Loucy (cell line): ENCODE data around the gene ATP10A.

ENCODE experiments used
- H2AFZ ChIP-seq: fragments of 200-600 bp; sonication (generic); 2 replicates; pipeline ENCODE4 v1.6.0; 2016; ENCODE audit warnings: antibody characterized with exemption, mild to moderate bottlenecking, low read length, moderate library complexity
- H3F3A ChIP-seq: fragments of 200-600 bp; 2 replicates; pipeline ENCODE4 v1.6.0; 2016; ENCODE audit warnings: antibody characterized with exemption, low read depth, mild to moderate bottlenecking
- H3K27me3 ChIP-seq: fragments of 200-600 bp; sonication (generic); 2 replicates; pipeline ENCODE4 v1.6.1; 2014; ENCODE audit warnings: low read length, mild to moderate bottlenecking; ENCODE audit not compliant: insufficient read depth, poor library complexity, severe bottlenecking
- H3K36me3 ChIP-seq: fragments of 200-600 bp; sonication (generic); 2 replicates; pipeline ENCODE4 v1.6.1; 2016; ENCODE audit warnings: low read length; ENCODE audit not compliant: insufficient read depth
- H3K4me1 ChIP-seq: fragments of 200-600 bp; sonication (generic); 2 replicates; pipeline ENCODE4 v1.5.1; 2014; ENCODE audit warnings: low read length, mild to moderate bottlenecking; ENCODE audit not compliant: insufficient read depth, poor library complexity, severe bottlenecking
- H3K4me2 ChIP-seq: fragments of 200-600 bp; sonication (generic); 2 replicates; pipeline ENCODE4 v1.6.0; 2014; ENCODE audit warnings: antibody characterized with exemption, low read length, low read depth, mild to moderate bottlenecking; ENCODE audit not compliant: poor library complexity, severe bottlenecking
- H3K4me3 ChIP-seq: fragments of 200-600 bp; sonication (generic); 2 replicates; pipeline ENCODE4 v1.5.1; 2014; ENCODE audit warnings: low read length, mild to moderate bottlenecking, mixed read lengths; ENCODE audit not compliant: poor library complexity, severe bottlenecking
- H3K79me2 ChIP-seq: fragments of 200-600 bp; sonication (generic); 2 replicates; pipeline ENCODE4 v1.6.1; 2014; ENCODE audit warnings: low read length; ENCODE audit not compliant: insufficient read depth
- H3K9ac ChIP-seq: fragments of 200-600 bp; sonication (generic); 2 replicates; pipeline ENCODE4 v1.6.0; 2014; ENCODE audit warnings: mild to moderate bottlenecking, low read depth, low read length, moderate library complexity; ENCODE audit not compliant: poor library complexity, severe bottlenecking
- H3K9me2 ChIP-seq: fragments of 200-600 bp; sonication (generic); replicated peaks from 2 replicates; pipeline ENCODE4 v1.6.1; 2016; ENCODE audit warnings: low read depth, low read length, mixed read lengths
- H3K9me3 ChIP-seq: fragments of 200-600 bp; sonication (generic); 2 replicates; pipeline ENCODE4 v1.6.1; 2014; ENCODE audit warnings: mild to moderate bottlenecking, antibody characterized with exemption, low read length, low read depth; ENCODE audit not compliant: insufficient read depth
- H4K20me1 ChIP-seq: fragments of 200-600 bp; sonication (generic); 2 replicates; pipeline ENCODE4 v1.6.0; 2014; ENCODE audit warnings: antibody characterized with exemption, low read length, mild to moderate bottlenecking; ENCODE audit not compliant: insufficient read depth, poor library complexity, severe bottlenecking
- CTCF ChIP-seq: fragments of 200-600 bp; sonication (generic); conservative IDR thresholded peaks from 2 replicates; pipeline ENCODE4 v1.5.1; 2014; ENCODE audit warnings: mild to moderate bottlenecking, antibody characterized with exemption, low read length
- EZH2phosphoT487 ChIP-seq: fragments of 200-600 bp; IDR thresholded peaks from 2 replicates; pipeline ENCODE4 v1.6.1; 2018; ENCODE audit warnings: antibody characterized with exemption, mild to moderate bottlenecking, moderate library complexity, borderline replicate concordance

Gene ATP10A

GRCh38 chr15:25691544-25692430, 171.3 kb downstream of the ATP10A start:
- Histone ChIP-seq H4K20me1 (no peaks in the 10 kb centered on the region), H3K9me2 (no peaks in the 10 kb centered on the region), H3K79me2 (no peaks in the 10 kb centered on the region), H3K4me1 (no peaks in the 10 kb centered on the region), H3K4me3 (no peak overlapping the region), H3F3A (no peaks in the 10 kb centered on the region), H3K9me3 (peaks cover 5% of the 10 kb centered on the region; the same call in 1 of the 2 replicates), H3K27me3 (no peaks in the 10 kb centered on the region), H3K36me3 (no peaks in the 10 kb centered on the region), H2AFZ (no peak overlapping the region), H3K4me2 (no peak overlapping the region), H3K9ac (no peak overlapping the region)
- TF ChIP-seq CTCF (no peak), EZH2phosphoT487 (no peak)

- H4K20me1 ChIP-seq: no peaks in the 10 kb centered on the region
- H3K9me3 ChIP-seq: peaks cover 2% of the 10 kb centered on the region; the same call in 1 of the 2 replicates
- no peaks in the 10 kb centered on the region for H3K79me2 ChIP-seq
- H3K4me3 ChIP-seq: no peak overlapping the region
- no peak overlapping the region for H3K4me2 ChIP-seq
- H2AFZ ChIP-seq: no peak overlapping the region
- no peaks in the 10 kb centered on the region for H3K27me3 ChIP-seq
- H3K36me3 ChIP-seq: no peaks in the 10 kb centered on the region
- no peaks in the 10 kb centered on the region for H3F3A ChIP-seq
- TF ChIP-seq EZH2phosphoT487 (no peak), CTCF (no peak)
- no peaks in the 10 kb centered on the region for H3K4me1 ChIP-seq
- H3K9ac ChIP-seq: no peak overlapping the region
- no peaks in the 10 kb centered on the region for H3K9me2 ChIP-seq
Observed at GRCh38 chr15:25690673-25691543, 172.2 kb downstream of the ATP10A start.

- no peak overlapping the region for H2AFZ ChIP-seq
- no peaks in the 10 kb centered on the region for H3K9me2 ChIP-seq
- H3K9me3 ChIP-seq: no peaks in the 10 kb centered on the region; the same call in 1 of the 2 replicates
- no peaks in the 10 kb centered on the region for H3K36me3 ChIP-seq
- no peaks in the 10 kb centered on the region for H3K79me2 ChIP-seq
- no peaks in the 10 kb centered on the region for H3F3A ChIP-seq
- H3K4me3 ChIP-seq: no peak overlapping the region
- H3K27me3 ChIP-seq: no peaks in the 10 kb centered on the region
- no peak overlapping the region for H3K9ac ChIP-seq
- TF ChIP-seq EZH2phosphoT487 (no peak), CTCF (no peak)
- H3K4me1 ChIP-seq: no peaks in the 10 kb centered on the region
- no peak overlapping the region for H3K4me2 ChIP-seq
- H4K20me1 ChIP-seq: no peaks in the 10 kb centered on the region
Observed at GRCh38 chr15:25689592-25689991, 173.5 kb downstream of the ATP10A start.
